Neuronal stem cell (in vitro differentiated cells): ENCODE measurements around the gene YBX2.

Experiments used
- DNase-seq: peaks from one replicate; pipeline ENCODE4 v3.0.0-alpha.2; 2013; ENCODE audit warnings: low spot score
- H2AFZ ChIP-seq: one replicate; pipeline ENCODE4 v1.6.1; 2013; ENCODE audit warnings: mild to moderate bottlenecking, low read length, inconsistent platforms
- H2AK5ac ChIP-seq: 2 replicates; pipeline ENCODE4 v1.6.1; 2013; ENCODE audit warnings: low read depth, mild to moderate bottlenecking, inconsistent platforms, low read length, moderate library complexity, mixed read lengths
- H2BK120ac ChIP-seq: 2 replicates; pipeline ENCODE4 v1.6.1; 2013; ENCODE audit warnings: low read depth, mild to moderate bottlenecking, inconsistent platforms, low read length, moderate library complexity, mixed read lengths
- H2BK12ac ChIP-seq: one replicate; pipeline ENCODE4 v1.6.1; 2013; ENCODE audit warnings: low read length, inconsistent platforms
- H2BK15ac ChIP-seq: 2 replicates; pipeline ENCODE4 v1.6.1; 2013; ENCODE audit warnings: mild to moderate bottlenecking, low read length, inconsistent platforms, mixed read lengths
- H2BK5ac ChIP-seq: one replicate; pipeline ENCODE4 v1.6.1; 2013; ENCODE audit warnings: inconsistent platforms, mild to moderate bottlenecking, low read length, moderate library complexity
- H3K14ac ChIP-seq: one replicate; pipeline ENCODE4 v1.6.1; 2013; ENCODE audit warnings: low read length, inconsistent platforms
- H3K18ac ChIP-seq: 2 replicates; pipeline ENCODE4 v1.6.1; 2013; ENCODE audit warnings: low read length, inconsistent platforms
- H3K23ac ChIP-seq: 2 replicates; pipeline ENCODE4 v1.6.1; 2013; ENCODE audit warnings: low read depth, mild to moderate bottlenecking, mixed read lengths, low read length, inconsistent platforms; ENCODE audit not compliant: poor library complexity
- H3K27ac ChIP-seq: replicated peaks from 3 replicates; pipeline ENCODE4 v1.5.1; 2013; ENCODE audit warnings: low read length, inconsistent platforms
- H3K27me3 ChIP-seq, 3 experiments: 2 replicates each; pipeline ENCODE4 v1.6.1; 2013; ENCODE audit warnings: low read length in 3 of 3, mild to moderate bottlenecking in 2 of 3, inconsistent platforms in 1 of 3, low read depth in 1 of 3, mixed read lengths in 1 of 3, moderate library complexity in 1 of 3; ENCODE audit not compliant: control insufficient read depth in 3 of 3, insufficient read depth in 3 of 3
- H3K36me3 ChIP-seq, 2 donors: replicated peaks in 1 of 2; 2 replicates each; pipeline ENCODE4 v1.6.1; 2013; ENCODE audit warnings: low read length in 2 of 2; ENCODE audit not compliant: control insufficient read depth in 2 of 2, insufficient read depth in 2 of 2
- H3K4ac ChIP-seq: 2 replicates; pipeline ENCODE4 v1.6.1; 2013; ENCODE audit warnings: inconsistent platforms, mild to moderate bottlenecking, low read length, moderate library complexity
- H3K4me1 ChIP-seq, 2 donors: 1 replicate in 1 of 2; 2 replicates in 1 of 2; pipeline ENCODE4 v1.6.1; 2013; ENCODE audit warnings: low read length in 2 of 2, low read depth in 1 of 2; ENCODE audit not compliant: control insufficient read depth in 2 of 2, insufficient read depth in 1 of 2
- H3K4me2 ChIP-seq: one replicate; pipeline ENCODE4 v1.6.1; 2013; ENCODE audit warnings: mild to moderate bottlenecking, low read length, inconsistent platforms; ENCODE audit not compliant: insufficient read depth, poor library complexity, severe bottlenecking
- H3K4me3 ChIP-seq, 2 donors: 2 replicates each; pipeline ENCODE4 v1.5.1; 2013; ENCODE audit warnings: low read length in 2 of 2, mild to moderate bottlenecking in 2 of 2, inconsistent platforms in 1 of 2, moderate library complexity in 1 of 2
- H3K79me1 ChIP-seq: one replicate; pipeline ENCODE4 v1.6.1; 2013; ENCODE audit warnings: low read depth, mild to moderate bottlenecking, inconsistent platforms, low read length, moderate library complexity
- H3K9ac ChIP-seq: one replicate; pipeline ENCODE4 v1.6.1; 2013; ENCODE audit warnings: mild to moderate bottlenecking, low read depth, low read length, inconsistent platforms; ENCODE audit not compliant: poor library complexity
- H3K9me3 ChIP-seq, 2 donors: replicated peaks in 1 of 2; 2 replicates each; pipeline versions ENCODE3 to v1.6.1; 2013; ENCODE audit warnings: low read length in 2 of 2, mild to moderate bottlenecking in 2 of 2, inconsistent platforms in 1 of 2, low read depth in 1 of 2, mixed read lengths in 1 of 2, moderate library complexity in 1 of 2; ENCODE audit not compliant: control insufficient read depth in 2 of 2, insufficient read depth in 1 of 2
- H4K8ac ChIP-seq: one replicate; pipeline ENCODE4 v1.6.1; 2013; ENCODE audit warnings: low read depth, mild to moderate bottlenecking, inconsistent platforms, low read length, moderate library complexity
- H4K91ac ChIP-seq: one replicate; pipeline ENCODE4 v1.6.1; 2013; ENCODE audit warnings: low read length, low read depth, mild to moderate bottlenecking, inconsistent platforms; ENCODE audit not compliant: poor library complexity
- WGBS, 2 donors: extraction: QIAGEN DNeasy Blood & Tissue Kit; methylation state at CpG; one replicate each; pipeline ENCODE4 v1.1.7; 2013; ENCODE audit warnings: missing lambda C conversion rate in 2 of 2, mixed read lengths in 1 of 2; ENCODE audit not compliant: insufficient read length in 2 of 2, insufficient replicate concordance in 1 of 2; ENCODE audit errors: extremely low coverage in 2 of 2; 5-methylcytosine and 5-hydroxymethylcytosine counted together

YBX2 gene

DNA sequence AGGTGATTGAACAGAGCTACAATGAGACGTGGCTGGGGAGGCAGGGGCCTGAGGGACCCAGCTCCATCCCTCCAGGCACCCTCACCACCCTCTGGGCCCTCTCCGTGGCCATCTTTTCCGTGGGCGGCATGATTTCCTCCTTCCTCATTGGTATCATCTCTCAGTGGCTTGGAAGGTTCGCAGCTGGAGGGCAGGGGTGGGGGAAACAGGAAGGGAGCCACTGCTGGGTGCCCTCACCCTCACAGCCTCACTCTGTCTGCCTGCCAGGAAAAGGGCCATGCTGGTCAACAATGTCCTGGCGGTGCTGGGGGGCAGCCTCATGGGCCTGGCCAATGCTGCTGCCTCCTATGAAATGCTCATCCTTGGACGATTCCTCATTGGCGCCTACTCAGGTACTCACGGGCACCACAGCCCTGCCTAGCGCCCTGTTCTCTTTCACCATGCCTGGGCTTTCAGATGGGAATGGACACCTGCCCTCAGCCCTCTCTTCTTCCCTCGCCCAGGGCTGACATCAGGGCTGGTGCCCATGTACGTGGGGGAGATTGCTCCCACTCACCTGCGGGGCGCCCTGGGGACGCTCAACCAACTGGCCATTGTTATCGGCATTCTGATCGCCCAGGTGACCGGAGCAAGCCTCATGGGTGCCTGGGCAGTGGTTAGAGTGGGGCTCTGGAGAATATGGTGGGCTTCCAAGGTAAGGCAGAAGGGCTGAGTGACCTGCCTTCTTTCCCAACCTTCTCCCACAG, 10.8 kb downstream of the YBX2 start:
- no peak overlapping the region for H3K4me3 ChIP-seq
- no CpG with 5 or more reads among the region's 18 CpGs for WGBS, 2 donors
- H3K4me1 ChIP-seq, result peaks cover 9 to 16% of the 10 kb centered on the region in 2 donors
- peak overlapping the region; percentile 8 for H3K4ac ChIP-seq
- peak overlapping the region; percentile 10 for H2BK5ac ChIP-seq
- H3K27ac ChIP-seq, result no peak overlapping the region
- peak overlapping the region; percentile 37 for H3K9ac ChIP-seq
- H2BK120ac ChIP-seq, result no peak overlapping the region
- no peak for DNase-seq
- H2AK5ac ChIP-seq, result peak overlapping the region; percentile 87
- no peak overlapping the region for H4K91ac ChIP-seq
- no peak overlapping the region for H2AFZ ChIP-seq
- H2BK15ac ChIP-seq, result peak overlapping the region; percentile 38
- no peak overlapping the region for H4K8ac ChIP-seq
- peaks cover 0 to 18% (median 5%) of the 10 kb centered on the region in 3 experiments for H3K27me3 ChIP-seq
- no peaks in the 10 kb centered on the region for H3K9me3 ChIP-seq
- peaks cover 3% of the 10 kb centered on the region for H3K79me1 ChIP-seq
- no peak overlapping the region for H3K18ac ChIP-seq
- peak overlapping the region; percentile 48 for H3K23ac ChIP-seq
- peak overlapping the region; percentile 34 for H2BK12ac ChIP-seq
- no peak overlapping the region for H3K4me2 ChIP-seq
- peaks cover 2 to 7% of the 10 kb centered on the region in 2 donors for H3K36me3 ChIP-seq
- H3K14ac ChIP-seq, result peak overlapping the region; percentile 15

DNA sequence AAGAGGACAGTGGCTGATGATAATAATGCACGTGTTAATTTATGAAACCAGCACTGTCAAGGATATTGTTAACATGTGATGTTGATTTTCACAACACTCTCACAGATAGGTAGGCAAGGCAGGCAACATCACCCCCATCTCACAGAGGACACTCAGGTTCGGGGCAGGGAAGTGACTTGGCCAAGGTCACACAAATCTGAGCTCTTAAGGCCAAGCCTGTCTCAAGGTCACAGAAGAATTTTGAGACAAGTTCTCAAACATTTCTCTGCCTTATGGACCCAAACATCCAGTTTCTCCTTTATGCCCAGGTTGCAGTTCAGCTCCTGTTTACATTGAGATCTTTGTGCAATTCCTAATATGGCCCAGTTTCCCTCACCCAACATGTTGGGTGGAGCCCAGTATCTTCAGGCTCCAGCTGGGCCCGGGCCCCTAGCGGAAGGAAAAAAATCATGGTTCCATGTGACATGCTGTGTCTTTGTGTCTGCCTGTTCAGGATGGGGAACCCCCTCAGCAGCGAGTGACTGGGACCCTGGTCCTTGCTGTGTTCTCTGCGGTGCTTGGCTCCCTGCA, 11.6 kb downstream of the YBX2 start:
- H2BK5ac ChIP-seq, result no peak overlapping the region
- WGBS, 2 donors, result no CpG with 5 or more reads among the region's 6 CpGs
- peaks cover 0 to 18% (median 5%) of the 10 kb centered on the region in 3 experiments for H3K27me3 ChIP-seq
- peak overlapping the region; percentile 1 for H2AK5ac ChIP-seq
- H3K18ac ChIP-seq, result no peak overlapping the region
- H3K4ac ChIP-seq, result peak overlapping the region; percentile 78
- DNase-seq, result no peak
- H3K79me1 ChIP-seq, result peaks cover 3% of the 10 kb centered on the region
- H3K4me2 ChIP-seq, result peak overlapping the region; percentile 89
- H2BK15ac ChIP-seq, result no peak overlapping the region
- H2AFZ ChIP-seq, result no peak overlapping the region
- peak overlapping the region; percentile 34 for H2BK12ac ChIP-seq
- H4K91ac ChIP-seq, result no peak overlapping the region
- H3K9ac ChIP-seq, result peak overlapping the region; percentile 10
- H2BK120ac ChIP-seq, result no peak overlapping the region
- no peaks in the 10 kb centered on the region for H3K9me3 ChIP-seq
- H3K4me3 ChIP-seq, result peak overlapping the region in 1 of 2 donors; percentile 68
- peaks cover 2 to 7% of the 10 kb centered on the region in 2 donors for H3K36me3 ChIP-seq
- H3K4me1 ChIP-seq, result peaks cover 9 to 16% of the 10 kb centered on the region in 2 donors
- no peak overlapping the region for H3K23ac ChIP-seq
- H3K27ac ChIP-seq, result no peak overlapping the region
- H4K8ac ChIP-seq, result no peak overlapping the region
- H3K14ac ChIP-seq, result no peak overlapping the region

DNA sequence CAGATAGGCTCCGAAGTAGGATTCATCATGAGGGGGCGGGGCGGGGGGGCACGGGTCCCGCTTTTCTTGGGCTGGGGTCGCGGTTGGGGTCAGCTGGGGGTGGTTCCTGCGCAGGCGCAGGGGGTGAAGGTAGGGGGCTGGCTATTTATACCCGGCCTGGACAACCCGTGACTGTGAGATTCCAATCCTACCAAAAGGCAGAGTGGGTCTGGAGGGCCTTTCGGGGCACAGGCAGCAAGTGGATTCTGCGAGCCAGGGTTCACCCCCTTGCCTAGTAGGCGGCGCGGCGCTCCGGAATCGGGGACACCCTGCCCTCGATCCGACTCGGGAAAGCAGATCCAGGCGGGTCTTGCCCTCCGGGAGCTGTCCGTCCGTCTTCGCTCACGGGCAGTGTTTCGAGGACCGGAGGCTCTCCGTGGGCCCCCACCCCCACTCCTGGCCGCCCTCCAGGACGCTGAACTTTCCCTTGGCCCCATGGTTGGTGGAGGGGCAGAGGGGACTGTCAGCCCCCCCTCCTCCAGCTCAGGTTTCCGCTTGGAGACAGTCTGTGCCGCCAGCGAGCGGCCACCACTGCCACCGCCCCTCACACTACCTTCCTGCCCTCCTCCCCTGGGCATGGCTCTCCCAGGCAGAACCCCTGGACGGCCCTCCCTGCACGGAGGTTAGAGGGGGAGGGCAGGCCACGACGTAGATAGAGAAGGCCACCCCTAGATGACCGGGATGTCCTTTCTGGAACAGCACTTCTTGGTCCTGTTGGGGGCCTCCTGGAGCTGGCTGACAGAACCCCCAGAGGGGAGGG, 12.3 kb downstream of the YBX2 start:
- Histone ChIP-seq H3K9me3 (no peaks in the 10 kb centered on the region), H3K4me1 (peaks cover 9 to 16% of the 10 kb centered on the region in 2 donors), H3K23ac (no peak overlapping the region), H2BK12ac (peak overlapping the region; percentile 65), H3K27me3 (peaks cover 0 to 18% (median 9%) of the 10 kb centered on the region in 3 experiments), H2BK15ac (peak overlapping the region; percentile 95), H3K4me3 (peak overlapping the region; percentile 68 to 85), H2AK5ac (peak overlapping the region; percentile 35), H3K14ac (peak overlapping the region; percentile 56), H4K8ac (no peak overlapping the region), H2BK120ac (no peak overlapping the region), H3K9ac (peak overlapping the region; percentile 87), H3K79me1 (peaks cover 3% of the 10 kb centered on the region), H3K36me3 (peaks cover 2 to 7% of the 10 kb centered on the region in 2 donors), H2AFZ (peak overlapping the region; percentile 95), H4K91ac (no peak overlapping the region), H2BK5ac (peak overlapping the region; percentile 62), H3K4ac (no peak overlapping the region), H3K27ac (no peak overlapping the region), H3K18ac (peak overlapping the region; percentile 93), H3K4me2 (peak overlapping the region; percentile 89)
- no peak for DNase-seq
- WGBS, 2 donors, result no CpG with 5 or more reads among the region's 43 CpGs
